Skin of body (tissue), 2 donors: ENCODE measurements around the gene CSMD2. TPM values are rescaled to one million over a fixed set of nuclear protein-coding genes. Genes with fewer than 3 reads are reported as not detected.

Experiments
- DNase-seq: peaks from one replicate; lab custom pipeline; 2025; lab: John Stamatoyannopoulos, UW
- total RNA-seq: library from RNA; depleted of rRNA; stranded (reverse); fragments of >200 nt; gene quantifications from one replicate; pipeline ENCODE4 v1.2.3, GENCODE V29; 2014

The CSMD2 gene
- total RNA-seq, 1 donor from 2014 or later: 2.4 TPM

DNA sequence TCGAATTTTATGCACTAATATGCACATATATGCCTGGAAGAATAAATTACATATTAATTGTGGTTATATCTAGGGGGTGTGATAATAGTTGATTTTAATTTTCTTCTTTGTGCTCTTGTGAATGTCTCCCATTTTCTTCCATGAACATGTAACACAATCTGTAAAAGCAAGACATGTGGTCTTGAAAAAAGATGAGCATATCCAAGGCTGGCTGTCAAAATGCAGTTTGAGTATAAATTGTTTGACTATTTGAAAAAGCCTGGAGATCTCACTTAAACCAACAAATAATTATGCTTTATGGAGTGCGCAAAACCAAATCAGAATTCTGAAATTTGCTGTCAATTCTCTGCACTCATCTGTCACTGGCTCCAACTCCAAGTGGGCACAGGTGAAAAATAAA is 157.3 kb downstream of the CSMD2 start:
- no peak for DNase-seq

GRCh38 chr1:34005309-34005708 is 159.7 kb downstream of the CSMD2 start:
- no peak for DNase-seq

DNA sequence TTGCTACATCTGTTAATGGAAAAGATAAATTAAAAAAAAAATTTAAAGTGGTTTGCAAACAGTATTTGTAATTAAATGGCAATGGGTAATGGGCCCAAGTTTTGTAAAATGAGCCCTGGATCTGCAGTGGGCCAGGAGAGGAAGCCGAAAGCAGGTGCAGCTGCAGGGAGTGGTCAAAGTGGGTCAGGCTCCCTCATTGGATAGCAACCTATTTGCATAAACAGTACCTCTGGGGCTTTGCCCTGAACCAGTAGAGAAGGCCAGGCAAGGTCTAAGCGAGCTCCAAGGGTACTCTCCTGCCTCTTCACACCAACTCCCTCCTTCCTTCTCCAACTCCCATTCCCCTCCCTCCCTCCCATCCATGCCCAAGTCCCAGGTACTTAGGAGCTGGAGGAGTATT is 162.2 kb downstream of the CSMD2 start:
- DNase-seq: no peak

DNA sequence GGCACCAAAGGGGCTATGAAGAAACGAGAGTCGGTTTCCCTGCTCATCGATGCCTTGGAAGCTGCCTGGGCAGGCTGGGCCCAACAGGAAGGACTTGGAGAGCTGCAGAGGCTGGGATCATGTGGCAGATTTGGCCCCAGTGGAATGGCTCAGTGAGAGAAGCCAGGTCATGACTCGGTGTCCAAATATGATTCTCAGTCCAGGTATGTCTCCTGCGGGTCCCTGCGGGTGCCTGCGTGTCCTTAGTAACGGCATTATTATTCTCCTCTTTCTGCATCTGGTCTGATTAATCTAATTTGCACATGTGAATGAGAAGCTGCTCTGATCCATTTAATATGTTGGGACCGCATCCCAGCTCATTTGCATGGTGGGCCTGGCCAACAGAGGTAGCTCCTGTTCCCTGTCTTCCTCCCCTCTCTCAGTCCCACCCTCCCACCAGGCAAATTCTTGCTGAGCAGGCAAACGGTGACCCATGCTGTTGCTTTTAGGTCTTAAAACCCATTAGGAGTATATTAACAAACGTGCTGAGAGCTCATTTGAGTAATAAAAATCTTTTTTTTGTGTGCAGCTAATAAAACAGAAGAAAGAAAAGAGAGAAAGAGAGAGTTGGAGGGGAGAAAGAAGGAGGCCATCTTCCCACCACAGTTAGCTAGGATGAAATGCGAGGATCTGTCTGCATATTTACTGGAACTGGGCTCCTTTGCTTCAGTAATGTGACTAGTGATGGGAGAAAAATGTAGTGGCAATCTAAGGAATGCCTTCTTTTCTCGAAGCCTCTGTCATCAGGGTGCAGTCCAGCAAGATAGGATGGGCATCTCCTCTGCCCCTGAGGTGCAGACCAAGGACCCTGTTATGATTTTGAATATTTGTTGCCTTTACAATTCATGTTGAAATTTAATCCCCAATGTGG is 167.6 kb downstream of the CSMD2 start:
- no peak for DNase-seq

- DNase-seq: no peak
Observed at GRCh38 chr1:33996281-33996680, 168.7 kb downstream of the CSMD2 start.

- no peak for DNase-seq
Observed at GRCh38 chr1:33993301-33993700, 171.7 kb downstream of the CSMD2 start.

DNA sequence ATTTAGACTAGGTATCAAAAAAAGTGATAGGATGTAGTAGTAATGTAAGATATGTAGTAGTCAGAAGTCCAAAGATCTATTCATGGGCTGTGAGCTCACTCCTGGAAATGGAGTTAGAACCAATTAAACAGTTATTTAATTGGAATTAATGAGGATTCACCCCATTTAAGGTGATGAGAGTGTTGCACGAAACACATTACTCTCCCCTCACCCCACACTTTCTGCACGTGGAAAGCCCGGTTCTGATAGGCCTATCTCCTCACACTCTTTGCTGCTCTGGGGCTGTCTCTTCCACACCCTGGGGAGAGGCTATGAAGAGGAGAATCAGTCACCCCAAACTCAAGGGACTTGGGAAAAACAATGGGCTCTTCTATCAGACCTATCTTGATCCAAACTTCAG is 174.7 kb downstream of the CSMD2 start:
- no peak for DNase-seq

DNA sequence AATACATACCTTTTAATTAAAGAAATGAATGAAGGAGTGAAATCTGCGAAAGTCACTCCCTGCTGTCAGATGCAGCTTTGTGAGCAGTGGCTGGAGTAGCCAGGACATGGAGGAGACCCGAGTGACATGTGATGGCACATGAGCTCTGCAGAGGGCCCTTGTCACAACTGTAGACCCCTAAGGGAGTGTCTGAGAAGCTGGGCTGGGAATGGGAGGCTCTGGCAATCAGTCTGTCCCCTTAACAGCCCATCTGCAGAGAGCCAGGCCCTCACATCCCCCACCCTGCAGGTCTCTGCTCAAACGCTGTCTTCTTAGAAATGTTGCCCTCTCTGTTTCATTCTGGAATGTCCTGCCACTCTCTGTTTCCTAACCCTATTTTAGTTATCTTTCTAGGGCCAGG is 176.9 kb downstream of the CSMD2 start:
- DNase-seq: no peak

DNA sequence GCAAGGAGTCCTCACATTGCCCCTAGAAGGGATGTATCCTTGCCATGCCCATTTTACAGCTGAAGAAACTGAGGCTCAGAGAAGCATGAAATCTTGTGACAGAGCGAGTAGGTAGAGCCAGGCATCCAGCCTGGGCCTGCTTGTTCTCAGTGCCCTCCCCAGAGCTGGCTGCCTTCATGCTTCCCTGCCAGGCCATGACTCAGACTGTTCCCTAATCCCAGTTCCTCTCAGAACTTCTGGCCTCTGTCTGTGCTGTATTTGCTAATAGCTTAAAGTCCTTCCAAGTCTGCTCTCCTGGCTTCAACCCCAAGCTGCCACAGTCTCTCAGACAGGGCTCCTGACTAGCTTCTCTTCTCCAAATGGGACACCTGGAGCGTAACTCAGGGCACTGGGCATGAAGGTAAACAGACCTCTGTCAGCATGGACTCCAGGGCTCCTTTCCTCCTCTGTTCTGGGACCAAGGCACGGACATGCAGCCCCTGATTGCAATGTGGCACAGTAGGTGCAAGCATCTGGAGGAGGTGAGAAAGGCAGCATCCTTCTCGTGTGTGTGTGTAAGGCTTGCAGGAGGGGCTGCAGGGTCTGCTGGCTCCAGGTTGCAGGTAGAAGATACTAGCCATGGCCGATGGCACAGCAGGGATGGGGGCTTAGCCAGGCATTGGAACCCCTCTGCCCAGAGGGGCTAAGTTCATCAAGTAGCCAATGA is 178.5 kb downstream of the CSMD2 start:
- DNase-seq: no peak

DNA sequence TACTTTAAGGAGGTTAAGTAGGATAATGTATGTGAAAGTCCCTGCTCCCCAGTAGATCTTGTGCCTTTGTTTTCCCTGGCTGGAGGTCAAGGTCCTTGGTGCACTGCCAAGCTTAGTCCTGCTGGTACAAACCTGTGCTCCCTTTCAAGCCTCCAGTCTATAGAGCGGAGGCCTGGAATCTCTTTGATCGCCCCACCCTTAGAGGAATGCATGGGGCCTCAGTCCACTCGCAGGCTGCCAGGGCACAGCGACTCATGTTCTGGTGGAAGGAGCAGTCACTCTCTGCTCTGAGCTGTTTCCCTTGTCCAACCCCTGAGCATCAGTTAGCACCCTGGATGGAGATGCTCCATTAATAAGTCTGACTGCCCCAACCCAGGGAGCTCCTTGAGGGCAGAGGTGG is 179.4 kb downstream of the CSMD2 start:
- DNase-seq: no peak

- no peak for DNase-seq
Observed at GRCh38 chr1:33984906-33985565, 180.0 kb downstream of the CSMD2 start.

- no peak for DNase-seq
Observed at GRCh38 chr1:33982419-33982818, 182.6 kb downstream of the CSMD2 start.

DNA sequence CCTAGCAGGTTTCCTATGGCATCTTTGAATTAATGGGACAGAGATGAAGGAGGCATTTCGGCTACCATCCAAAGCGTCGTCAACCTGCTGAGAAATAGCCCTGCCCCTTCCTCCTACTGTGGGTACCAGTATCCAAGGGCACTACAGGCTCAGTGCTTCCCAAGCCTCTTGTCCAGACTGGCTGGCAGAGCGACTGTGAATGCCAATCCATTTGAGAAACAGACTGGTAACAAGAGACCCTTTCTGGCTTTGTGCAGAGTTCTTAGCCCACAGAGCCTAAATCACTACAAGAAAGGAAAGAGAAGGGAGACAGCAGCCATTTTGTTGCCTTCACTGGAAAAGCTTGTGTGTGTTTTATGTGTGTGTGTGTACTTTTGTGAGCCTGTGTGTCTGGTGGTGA is 185.7 kb downstream of the CSMD2 start:
- no peak for DNase-seq

GRCh38 chr1:33975961-33976360 is 189.1 kb downstream of the CSMD2 start:
- DNase-seq: no peak

DNA sequence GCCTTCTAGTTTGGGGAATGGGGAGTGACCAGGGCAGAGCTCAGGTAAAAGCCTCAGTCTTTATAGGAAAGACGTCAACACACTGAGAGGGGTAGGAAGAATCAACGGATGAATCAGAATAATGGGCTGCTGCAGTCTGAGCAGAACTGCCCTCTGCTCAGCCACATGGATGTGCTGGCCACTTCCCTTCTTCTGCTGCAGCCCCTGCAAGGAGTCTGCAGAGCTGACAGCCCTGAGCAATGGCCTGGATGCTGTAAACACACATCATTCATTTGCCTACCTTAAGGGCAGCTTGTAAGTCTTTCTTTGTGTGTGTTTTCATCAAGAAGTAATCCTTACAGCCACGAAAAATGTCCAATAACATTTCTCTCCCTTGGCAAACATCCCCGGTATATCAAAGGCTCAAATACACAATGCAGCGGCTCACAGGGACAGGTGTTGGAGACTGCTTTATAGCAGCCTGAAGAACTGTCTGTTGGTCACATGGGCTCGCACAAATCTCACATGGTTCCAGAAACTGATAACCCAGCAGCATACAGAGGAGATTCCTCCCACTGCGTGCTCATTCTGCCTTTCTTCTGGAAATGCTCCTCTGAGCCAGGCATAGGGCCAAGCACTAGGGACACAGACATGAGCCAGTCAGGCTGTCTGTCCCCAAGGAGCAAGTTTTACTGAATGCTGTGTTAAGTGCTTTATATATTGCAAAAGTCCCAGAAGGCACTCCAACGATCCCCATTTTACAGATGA is 191.1 kb downstream of the CSMD2 start:
- no peak for DNase-seq

GRCh38 chr1:33972676-33973395 is 192.2 kb downstream of the CSMD2 start:
- DNase-seq: no peak

DNA sequence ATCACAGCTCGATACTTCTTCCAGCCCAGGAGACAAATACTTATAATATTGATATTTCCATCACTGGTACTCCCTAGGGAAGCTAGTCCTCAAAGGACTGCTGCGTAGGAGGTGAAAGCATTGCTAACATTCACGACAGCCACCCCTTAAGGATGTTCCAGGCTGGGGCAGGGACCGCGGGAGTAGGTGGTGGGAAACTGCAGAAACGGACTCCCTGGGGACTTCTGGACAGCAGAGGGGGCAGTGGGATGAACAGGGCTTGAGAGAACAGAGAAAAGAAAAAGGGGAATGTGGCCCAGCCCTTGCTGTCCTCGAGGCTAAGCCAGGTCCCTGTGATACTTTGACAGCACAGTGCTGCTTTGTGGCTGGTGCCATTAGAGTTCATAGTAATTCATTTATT is 193.1 kb downstream of the CSMD2 start:
- no peak for DNase-seq

GRCh38 chr1:33971018-33971710 is 193.9 kb downstream of the CSMD2 start:
- DNase-seq: no peak

GRCh38 chr1:33970148-33970825 is 194.7 kb downstream of the CSMD2 start:
- DNase-seq: no peak
